ENCODE results near the gene PRUNE2.

The PRUNE2 gene

DNA sequence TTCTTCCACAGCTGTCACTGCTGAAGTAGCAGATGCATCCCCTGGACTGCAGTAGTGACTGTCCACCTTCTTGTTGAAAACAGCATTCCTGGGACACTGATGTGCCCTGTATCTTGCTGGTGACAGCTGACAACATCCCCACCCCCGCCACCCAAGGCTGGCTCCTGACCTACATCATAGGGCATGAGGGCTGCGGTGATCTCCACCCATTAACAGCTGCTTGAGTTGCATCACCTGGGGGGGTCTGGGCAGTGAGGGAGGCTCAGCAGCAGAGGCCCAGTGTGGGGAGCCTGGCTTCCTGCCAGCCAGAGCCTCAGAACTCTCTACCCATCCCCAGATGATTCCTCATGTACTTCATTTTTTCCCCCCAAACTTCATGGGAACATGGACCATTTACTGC, 4.1 kb downstream of the PRUNE2 start:
- no peak for DNase-seq

DNA sequence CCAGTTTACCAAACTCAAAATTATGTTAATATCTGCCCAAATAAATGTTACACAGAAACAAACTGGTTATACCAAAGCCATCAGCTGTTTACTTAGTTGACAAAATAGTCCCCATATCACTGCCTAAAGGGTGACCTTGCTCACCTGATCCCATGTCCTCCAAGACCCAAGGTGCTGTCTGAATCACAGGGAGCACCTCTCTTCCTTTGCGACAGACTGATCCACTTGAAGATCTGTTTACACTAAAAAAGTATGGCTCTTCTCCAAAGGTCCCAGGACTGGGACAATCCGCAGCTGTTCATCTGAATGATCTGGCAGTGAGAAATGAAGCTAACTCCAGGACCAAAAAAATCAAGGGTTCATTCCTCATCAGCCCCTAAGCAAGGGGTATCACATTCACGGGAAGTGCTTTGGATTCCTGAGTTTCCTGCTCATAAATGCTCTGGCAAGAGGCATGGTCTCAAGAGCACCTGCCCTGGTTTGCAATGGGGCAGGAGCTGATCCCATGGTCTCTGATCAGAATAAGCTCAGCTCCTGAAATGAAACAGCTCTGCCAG, 5.0 kb downstream of the PRUNE2 start:
- DNase-seq: no peak

GRCh38 chr9:76898786-76899185, 7.1 kb downstream of the PRUNE2 start:
- DNase-seq: no peak

DNA sequence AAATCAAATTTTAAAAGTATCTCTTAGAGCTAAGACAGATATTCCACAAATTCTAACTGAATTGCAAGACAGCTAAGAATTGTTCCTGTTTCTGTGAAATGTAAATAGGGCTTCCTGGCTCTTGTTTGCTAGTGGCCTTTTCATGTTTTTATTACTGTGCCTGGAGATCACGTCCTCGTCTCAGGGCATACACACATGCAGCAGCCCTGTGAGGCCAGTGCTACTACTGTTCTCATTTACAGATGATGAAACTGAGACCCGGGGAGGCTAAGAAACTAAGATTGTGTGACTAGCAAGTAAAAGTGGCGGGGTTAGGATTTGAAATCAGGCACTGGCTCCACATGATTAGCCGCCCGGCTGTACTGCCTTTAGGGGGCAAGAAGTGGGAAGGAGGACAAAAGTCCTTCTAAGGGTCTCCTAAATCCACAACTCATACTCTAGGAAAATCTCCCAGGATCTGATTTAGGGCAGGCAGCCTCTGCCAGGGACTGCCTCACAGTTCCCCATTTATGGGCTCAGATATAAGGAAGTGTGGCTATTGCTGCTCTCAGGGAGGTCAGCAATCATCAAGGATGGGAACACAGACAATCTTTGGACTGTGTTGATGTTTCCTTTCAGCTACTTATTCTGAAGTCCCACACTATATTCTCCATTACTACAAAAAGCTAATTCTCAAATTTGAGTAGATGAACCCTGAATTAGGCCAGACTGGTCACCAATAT, 7.9 kb downstream of the PRUNE2 start:
- no peak for DNase-seq

- no peak for DNase-seq
Measured at GRCh38 chr9:76896035-76896434, 9.9 kb downstream of the PRUNE2 start.

GRCh38 chr9:76895186-76895585, 10.7 kb downstream of the PRUNE2 start:
- DNase-seq: no peak

DNA sequence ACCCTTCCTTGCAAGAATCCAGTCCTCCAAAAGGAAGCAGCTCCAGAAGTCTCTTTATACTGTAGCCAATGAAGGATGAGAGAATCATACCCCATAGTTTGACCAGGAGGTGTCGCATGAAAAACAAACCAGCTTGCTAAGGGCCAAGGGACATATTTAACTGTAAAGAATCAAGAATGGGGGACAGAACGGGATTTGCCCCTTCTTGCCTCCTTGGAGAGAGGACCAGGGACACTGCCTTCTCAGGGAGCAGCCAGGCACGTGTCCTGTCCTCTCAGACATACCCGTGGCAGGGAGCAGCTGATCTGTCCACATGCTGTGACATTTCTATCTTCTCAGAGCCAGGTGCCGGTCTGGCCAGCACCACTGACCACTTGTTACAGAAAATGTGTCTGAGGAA, 11.7 kb downstream of the PRUNE2 start:
- DNase-seq: no peak

GRCh38 chr9:76893395-76893932, 12.4 kb downstream of the PRUNE2 start:
- DNase-seq: no peak

DNA sequence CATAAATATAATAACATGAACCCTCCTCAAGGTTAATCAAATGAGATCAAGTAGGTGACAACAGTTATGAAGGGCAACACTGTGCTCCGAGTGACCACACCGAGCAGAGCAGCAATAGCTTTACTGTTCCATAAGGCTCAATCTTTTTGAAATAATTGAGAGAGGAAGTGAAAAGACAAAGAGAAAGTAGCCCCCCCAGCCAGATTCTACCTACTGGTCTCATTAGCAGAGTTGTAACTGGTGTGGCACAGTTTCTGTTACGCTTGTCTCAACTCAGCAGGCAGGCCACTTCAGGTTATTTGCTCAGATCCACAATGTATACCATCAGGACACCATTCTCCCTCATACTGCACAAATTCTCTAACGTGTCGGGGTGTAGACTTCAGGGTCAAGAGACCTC, 14.0 kb downstream of the PRUNE2 start:
- no peak for DNase-seq

DNA sequence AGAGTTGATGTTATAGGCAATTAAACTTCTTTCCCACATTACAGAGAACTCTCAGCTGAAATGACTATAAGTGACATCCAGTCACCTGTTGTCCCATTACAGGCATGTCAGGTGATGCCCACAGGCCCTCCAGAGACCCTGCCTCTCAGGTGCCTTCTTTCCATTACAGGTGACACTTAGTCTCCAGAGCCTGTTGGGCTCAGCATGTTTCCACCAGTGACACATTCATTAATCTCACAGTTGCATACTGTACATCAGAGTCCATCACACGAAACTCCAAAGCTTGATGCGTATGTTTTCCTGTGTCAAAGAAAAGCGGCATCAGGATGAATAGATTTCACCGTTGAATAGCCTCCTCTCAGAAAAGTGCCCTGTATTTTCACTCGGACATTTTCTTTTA, 14.6 kb downstream of the PRUNE2 start:
- no peak for DNase-seq

- DNase-seq: no peak
Measured at GRCh38 chr9:76887951-76888350, 18.0 kb downstream of the PRUNE2 start.

GRCh38 chr9:76887003-76887821, 18.7 kb downstream of the PRUNE2 start:
- DNase-seq: no peak

GRCh38 chr9:76886318-76886717, 19.6 kb downstream of the PRUNE2 start:
- no peak for DNase-seq

- DNase-seq: no peak
Measured at GRCh38 chr9:76884823-76885222, 21.1 kb downstream of the PRUNE2 start.

- DNase-seq: no peak
Measured at GRCh38 chr9:76883341-76883855, 22.5 kb downstream of the PRUNE2 start.

GRCh38 chr9:76882686-76883085, 23.2 kb downstream of the PRUNE2 start:
- no peak for DNase-seq

DNA sequence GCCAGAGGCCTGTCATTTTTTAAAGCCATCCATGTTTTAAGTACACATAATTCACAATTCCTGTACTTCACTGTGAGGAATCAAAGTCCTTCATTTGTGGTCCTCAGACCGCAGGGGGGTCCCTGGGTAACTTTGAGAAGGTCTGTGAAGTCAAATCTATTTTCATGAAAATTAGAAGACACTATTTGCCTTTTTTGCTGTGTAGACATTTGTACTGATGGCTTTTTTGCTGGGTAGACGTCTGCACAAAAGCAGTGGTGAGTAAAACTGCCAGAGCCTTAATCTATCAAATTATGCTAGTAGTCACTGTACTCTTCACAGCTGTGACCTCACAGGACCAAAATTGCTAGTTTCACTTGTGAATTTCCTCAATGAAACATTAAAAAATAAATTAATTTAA, 25.7 kb downstream of the PRUNE2 start:
- DNase-seq: no peak

DNA sequence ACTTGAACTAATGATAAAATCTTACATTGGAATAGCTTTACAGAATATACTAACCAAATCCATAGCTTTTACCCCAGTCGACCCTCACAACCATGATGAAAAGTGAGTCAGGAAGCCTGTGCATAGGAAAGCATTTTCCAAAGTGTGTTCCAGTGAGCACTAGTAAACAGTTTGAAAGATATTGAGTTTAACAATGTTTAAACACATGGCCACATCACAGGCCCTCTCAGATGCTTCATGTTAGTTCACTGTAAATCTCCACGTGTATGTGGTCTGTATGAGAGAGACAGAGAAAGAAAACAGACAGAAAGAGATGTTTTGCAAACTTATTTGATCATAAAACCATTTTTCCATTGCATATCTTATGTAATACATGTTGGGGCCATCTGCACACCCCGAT, 27.0 kb downstream of the PRUNE2 start:
- DNase-seq: no peak

- no peak for DNase-seq
Measured at GRCh38 chr9:76877961-76878360, 28.0 kb downstream of the PRUNE2 start.

DNA sequence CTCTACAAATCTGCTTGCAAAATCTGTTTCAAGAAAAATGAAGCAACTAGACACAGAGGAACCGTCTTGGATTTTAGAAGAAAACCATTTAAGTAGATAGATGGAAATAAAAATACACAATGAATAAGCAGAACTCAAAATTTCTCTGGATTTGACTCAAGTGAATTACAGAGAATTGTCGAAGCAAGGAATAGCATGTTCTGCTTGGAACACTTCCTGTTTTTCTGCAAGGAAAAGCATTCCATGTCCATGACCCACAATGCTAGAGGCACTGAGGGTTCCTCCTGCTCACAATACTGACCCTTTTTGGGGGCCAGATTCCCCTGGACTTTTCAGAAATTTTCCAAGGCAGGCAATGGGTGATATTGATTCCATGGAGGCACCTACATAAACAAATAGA, 29.8 kb downstream of the PRUNE2 start:
- DNase-seq: no peak

GRCh38 chr9:76873821-76874220, 32.1 kb downstream of the PRUNE2 start:
- no peak for DNase-seq

DNA sequence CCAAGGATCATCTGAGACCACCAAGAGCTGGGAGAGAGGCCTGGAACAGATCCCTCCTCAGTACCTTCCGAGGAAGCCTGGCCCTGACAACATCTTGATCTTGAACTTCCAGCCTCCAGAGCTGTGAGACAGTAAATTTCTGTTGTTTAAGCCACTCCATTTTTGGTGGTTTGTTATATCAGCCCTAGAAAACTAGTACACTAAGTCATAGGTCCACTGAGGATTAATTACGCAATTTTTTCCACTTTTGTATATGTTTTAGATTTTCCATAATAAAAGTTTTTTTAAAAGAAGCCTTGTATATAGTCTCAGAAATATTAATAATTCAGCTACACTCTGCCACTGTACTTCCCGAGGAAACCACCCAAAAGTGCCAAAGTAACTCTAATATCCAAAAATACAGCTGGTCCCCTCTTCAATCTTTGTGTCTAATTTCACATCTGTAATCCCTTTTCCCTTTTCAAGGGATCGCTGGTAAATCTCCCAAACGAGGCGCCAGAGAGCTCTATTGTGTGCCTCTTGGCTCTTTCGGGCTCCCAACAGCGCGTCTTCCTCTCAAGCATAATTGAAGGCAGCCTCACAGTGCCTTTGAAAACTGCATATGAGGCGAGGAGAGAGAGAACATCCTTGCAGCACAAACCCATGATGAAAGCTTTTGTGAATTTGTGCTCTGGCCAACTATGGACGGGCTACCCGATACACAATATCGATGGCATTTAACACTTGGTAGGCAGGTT, 32.7 kb downstream of the PRUNE2 start:
- no peak for DNase-seq

DNA sequence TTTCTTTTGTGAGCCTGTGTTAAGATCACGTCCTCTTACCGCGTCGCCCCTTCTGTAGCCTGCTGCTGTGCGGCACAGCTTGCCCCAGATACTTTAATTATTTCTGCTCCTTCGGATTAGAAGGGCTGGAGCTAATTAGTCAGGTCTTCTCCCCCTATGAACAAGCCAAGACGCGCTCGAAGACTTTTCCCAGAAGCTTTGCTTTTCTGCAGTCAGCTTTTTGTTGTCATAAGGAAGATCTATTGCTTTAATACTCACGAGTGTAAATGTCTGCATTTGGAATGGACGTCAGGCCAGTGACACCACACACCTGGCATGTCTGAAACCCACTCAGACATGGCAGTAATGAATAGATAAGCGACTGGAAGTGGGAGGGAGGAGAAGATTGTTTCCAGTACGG, 37.0 kb downstream of the PRUNE2 start:
- no peak for DNase-seq

All from CD4-positive, alpha-beta T cell treated with Interleukin-17A for 4 hours (primary cell).